Caco-2 (cell line): ENCODE results near the gene C4orf50. TPM values are rescaled to one million over a fixed set of nuclear protein-coding genes. Genes with fewer than 3 reads are reported as not detected.

Experiments used
- BruUV-seq: library from RNA; stranded (reverse); fragments of 400-500 nt; replicated peaks from 2 replicates; lab custom pipeline; 2021; lab: Mats Ljungman, UMichigan
- CTCF ChIA-PET: fragments of 300-600 bp; sonication (Branson Sonifier 250); formaldehyde crosslinking; loops from one replicate; lab custom pipeline; 2022; ENCODE audit warnings: antibody characterized with exemption; lab: Charles Lee
- POLR2A ChIA-PET: fragments of 300-600 bp; sonication (Branson Sonifier 250); formaldehyde crosslinking; loops from one replicate; lab custom pipeline; 2022; ENCODE audit warnings: antibody characterized with exemption; lab: Charles Lee
- DNase-seq, 2 experiments: peaks; one replicate each; pipeline versions ENCODE4 v3.0.0 to v3.0.0-alpha.2; 2020 to 2022
- H3K27me3 ChIP-seq: replicated peaks from 2 replicates; pipeline ENCODE4 v1.6.0; 2011; ENCODE audit warnings: low read length; ENCODE audit not compliant: control insufficient read depth, insufficient read depth
- H3K36me3 ChIP-seq: 2 replicates; pipeline ENCODE4 v1.5.1; 2011; ENCODE audit warnings: low read length; ENCODE audit not compliant: control insufficient read depth, insufficient read depth
- H3K4me1 ChIP-seq: fragments of 250-450 bp; sonication (Bioruptor Pico); 2 replicates; pipeline ENCODE4 v1.5.1; 2020; ENCODE audit warnings: mild to moderate bottlenecking
- H3K4me3 ChIP-seq: 2 replicates; pipeline ENCODE4 v1.5.1; 2011; ENCODE audit warnings: low read depth, mild to moderate bottlenecking, control low read depth, low read length
- H3K9me3 ChIP-seq: fragments of 250-450 bp; sonication (Bioruptor Pico); 2 replicates; pipeline ENCODE4 v1.5.1; 2020; ENCODE audit warnings: mild to moderate bottlenecking, moderate library complexity
- H3K27ac Mint-ChIP-seq: one replicate; pipeline ENCODE4 v1.8.0; 2022; ENCODE audit warnings: mixed read lengths; ENCODE audit not compliant: unreplicated experiment
- H3K27me3 Mint-ChIP-seq: one replicate; pipeline ENCODE4 v1.8.0; 2022; ENCODE audit warnings: mixed read lengths; ENCODE audit not compliant: insufficient read depth, unreplicated experiment
- H3K36me3 Mint-ChIP-seq: one replicate; pipeline ENCODE4 v1.8.0; 2022; ENCODE audit warnings: mild to moderate bottlenecking, mixed read lengths; ENCODE audit not compliant: insufficient read depth, unreplicated experiment
- H3K4me1 Mint-ChIP-seq: one replicate; pipeline ENCODE4 v1.8.0; 2022; ENCODE audit warnings: low read depth, mixed read lengths; ENCODE audit not compliant: unreplicated experiment
- H3K4me3 Mint-ChIP-seq: one replicate; pipeline ENCODE4 v1.8.0; 2022; ENCODE audit warnings: mild to moderate bottlenecking, moderate library complexity, mixed read lengths; ENCODE audit not compliant: unreplicated experiment
- H3K9me3 Mint-ChIP-seq: one replicate; pipeline ENCODE4 v1.8.0; 2022; ENCODE audit warnings: mixed read lengths; ENCODE audit not compliant: unreplicated experiment
- intact Hi-C: fragments of 100-400 bp; cut with micrococcal nuclease; formaldehyde crosslinking; loops from one replicate; pipeline ENCODE4 v1.10.0; 2022; ENCODE audit not compliant: unreplicated experiment
- total RNA-seq: library from RNA; stranded (reverse); gene quantifications from 2 replicates; pipeline ENCODE4 v1.2.3, GENCODE V29; 2022
- TF ChIP-seq, protein P1 (sequence below), 2 experiments: fragments of 200-600 bp in 1 of 2; IDR thresholded peaks; 1 replicate in 1 of 2; 2 replicates in 1 of 2; pipeline versions ENCODE4 v1.5.1 to v1.8.0; 2011 to 2022; ENCODE audit warnings: antibody characterized with exemption in 1 of 2, control low read depth in 1 of 2, inconsistent platforms in 1 of 2, low read depth in 1 of 2, low read length in 1 of 2, mild to moderate bottlenecking in 1 of 2, moderate library complexity in 1 of 2; ENCODE audit not compliant: insufficient read depth in 1 of 2, severe bottlenecking in 1 of 2, unreplicated experiment in 1 of 2

The C4orf50 gene
- total RNA-seq, 1 experiment from 2014 or later: not detected

DNA sequence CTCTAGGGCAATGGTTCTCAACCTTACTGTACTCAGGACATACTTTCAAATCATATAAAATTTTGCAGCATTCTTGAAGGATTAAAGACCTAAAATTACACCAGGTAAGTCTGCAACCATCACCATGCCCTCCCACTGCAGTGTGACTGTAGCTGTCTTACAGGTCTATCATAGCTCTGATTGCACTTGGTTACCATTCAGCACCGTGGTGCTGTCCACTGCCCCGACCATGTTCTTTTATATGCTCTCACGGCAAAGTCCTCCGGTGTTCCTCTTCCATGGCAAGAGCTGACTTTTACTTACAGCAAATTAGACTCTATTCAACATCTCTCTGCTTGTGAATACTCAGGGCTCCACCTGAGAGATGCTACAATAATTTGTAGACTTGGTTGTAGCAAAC, 136.9 kb downstream of the C4orf50 start:
- Histone ChIP-seq H3K36me3 (no peaks in the 10 kb centered on the region), H3K27me3 (no peaks in the 10 kb centered on the region), H3K9me3 (no peaks in the 10 kb centered on the region), H3K4me3 (no peak overlapping the region), H3K4me1 (no peaks in the 10 kb centered on the region)
- CTCF ChIA-PET: no interaction called here
- BruUV-seq: no TSS peak
- POLR2A ChIA-PET: no interaction called here
- DNase-seq: no peak
- no peak overlapping the region for H3K27ac Mint-ChIP-seq
- peaks cover 14% of the 10 kb centered on the region for H3K27me3 Mint-ChIP-seq
- H3K4me1 Mint-ChIP-seq: no peaks in the 10 kb centered on the region
- intact Hi-C loops: no loop called here
- TF ChIP-seq, protein P1, sequence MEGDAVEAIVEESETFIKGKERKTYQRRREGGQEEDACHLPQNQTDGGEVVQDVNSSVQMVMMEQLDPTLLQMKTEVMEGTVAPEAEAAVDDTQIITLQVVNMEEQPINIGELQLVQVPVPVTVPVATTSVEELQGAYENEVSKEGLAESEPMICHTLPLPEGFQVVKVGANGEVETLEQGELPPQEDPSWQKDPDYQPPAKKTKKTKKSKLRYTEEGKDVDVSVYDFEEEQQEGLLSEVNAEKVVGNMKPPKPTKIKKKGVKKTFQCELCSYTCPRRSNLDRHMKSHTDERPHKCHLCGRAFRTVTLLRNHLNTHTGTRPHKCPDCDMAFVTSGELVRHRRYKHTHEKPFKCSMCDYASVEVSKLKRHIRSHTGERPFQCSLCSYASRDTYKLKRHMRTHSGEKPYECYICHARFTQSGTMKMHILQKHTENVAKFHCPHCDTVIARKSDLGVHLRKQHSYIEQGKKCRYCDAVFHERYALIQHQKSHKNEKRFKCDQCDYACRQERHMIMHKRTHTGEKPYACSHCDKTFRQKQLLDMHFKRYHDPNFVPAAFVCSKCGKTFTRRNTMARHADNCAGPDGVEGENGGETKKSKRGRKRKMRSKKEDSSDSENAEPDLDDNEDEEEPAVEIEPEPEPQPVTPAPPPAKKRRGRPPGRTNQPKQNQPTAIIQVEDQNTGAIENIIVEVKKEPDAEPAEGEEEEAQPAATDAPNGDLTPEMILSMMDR (IDR thresholded peaks at IDR 0.05; ENCODE audit: insufficient read depth in 1 of 2, low read depth in 1 of 2, low read length in 1 of 2, severe bottlenecking in 1 of 2, unreplicated experiment in 1 of 2): no peak
- no peak overlapping the region for H3K4me3 Mint-ChIP-seq
- no peaks in the 10 kb centered on the region for H3K9me3 Mint-ChIP-seq
- no peaks in the 10 kb centered on the region for H3K36me3 Mint-ChIP-seq

DNA sequence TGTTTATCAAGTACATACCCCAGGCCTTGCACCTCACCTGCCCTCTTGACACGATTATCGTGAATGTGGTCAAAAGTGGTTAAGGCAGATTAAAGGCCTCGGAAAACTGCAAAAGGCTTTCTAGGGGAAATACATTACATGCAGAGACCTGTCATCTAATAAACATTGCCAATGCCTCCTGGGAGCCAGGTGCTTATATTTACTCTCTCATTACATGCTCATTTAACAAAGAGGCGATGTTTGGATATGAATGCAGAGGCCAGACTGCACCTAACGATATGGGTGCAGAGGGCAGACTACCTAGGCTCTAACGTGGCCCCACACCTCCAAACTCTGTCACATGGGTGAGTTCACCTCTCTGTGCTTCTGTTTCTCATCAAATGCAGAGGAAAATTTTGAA, 139.9 kb downstream of the C4orf50 start:
- intact Hi-C loops: no loop called here
- CTCF ChIA-PET: no interaction called here
- no peaks in the 10 kb centered on the region for H3K4me1 Mint-ChIP-seq

DNA sequence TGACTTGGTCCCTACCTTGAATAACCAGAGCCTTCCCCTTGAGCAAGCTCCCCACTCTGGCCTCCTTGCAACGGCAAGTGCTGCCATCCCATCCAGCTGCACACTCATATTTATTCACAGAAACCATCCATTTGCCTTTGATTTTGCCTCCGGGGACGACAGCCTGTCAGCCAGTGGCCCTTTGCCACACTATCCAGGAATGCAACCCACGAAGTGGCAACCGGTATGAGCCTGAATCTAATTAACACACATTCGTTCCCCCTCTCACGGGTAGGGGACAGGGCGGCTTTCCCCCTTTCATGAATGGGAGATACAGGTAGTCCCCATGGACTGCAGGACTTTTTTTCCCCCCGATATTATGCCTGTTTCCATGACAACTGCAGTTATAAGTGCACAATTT, 140.8 kb downstream of the C4orf50 start:
- no peak overlapping the region for H3K4me3 ChIP-seq
- no peaks in the 10 kb centered on the region for H3K36me3 Mint-ChIP-seq
- TF ChIP-seq, protein P1 (IDR thresholded peaks at IDR 0.05; ENCODE audit: insufficient read depth in 1 of 2, low read depth in 1 of 2, low read length in 1 of 2, severe bottlenecking in 1 of 2, unreplicated experiment in 1 of 2): no peak
- no peaks in the 10 kb centered on the region for H3K27me3 ChIP-seq
- POLR2A ChIA-PET: no interaction called here
- no peak overlapping the region for H3K4me3 Mint-ChIP-seq
- no peaks in the 10 kb centered on the region for H3K4me1 Mint-ChIP-seq
- H3K27ac Mint-ChIP-seq: no peak overlapping the region
- no peaks in the 10 kb centered on the region for H3K4me1 ChIP-seq
- H3K9me3 ChIP-seq: no peaks in the 10 kb centered on the region
- H3K9me3 Mint-ChIP-seq: no peaks in the 10 kb centered on the region
- CTCF ChIA-PET: no interaction called here
- BruUV-seq: no TSS peak
- peaks cover 14% of the 10 kb centered on the region for H3K27me3 Mint-ChIP-seq
- intact Hi-C loops: no loop called here
- no peaks in the 10 kb centered on the region for H3K36me3 ChIP-seq
- no peak for DNase-seq

More for the DNA sequence above, 139.9 kb downstream of the C4orf50 start:
- Mint-ChIP-seq H3K9me3 (no peaks in the 10 kb centered on the region), H3K27me3 (peaks cover 9% of the 10 kb centered on the region), H3K27ac (no peak overlapping the region), H3K4me3 (no peak overlapping the region), H3K36me3 (no peaks in the 10 kb centered on the region)
- DNase-seq: no peak
- no peak overlapping the region for H3K4me3 ChIP-seq
- no peaks in the 10 kb centered on the region for H3K9me3 ChIP-seq
- POLR2A ChIA-PET: no interaction called here
- H3K4me1 ChIP-seq: no peaks in the 10 kb centered on the region
- TF ChIP-seq, protein P1 (IDR thresholded peaks at IDR 0.05; ENCODE audit: insufficient read depth in 1 of 2, low read depth in 1 of 2, low read length in 1 of 2, severe bottlenecking in 1 of 2, unreplicated experiment in 1 of 2): no peak
- BruUV-seq: no TSS peak
- no peaks in the 10 kb centered on the region for H3K27me3 ChIP-seq
- H3K36me3 ChIP-seq: no peaks in the 10 kb centered on the region
